H9 (cell line): ENCODE results near the gene C11orf24. TPM values are rescaled to one million over a fixed set of nuclear protein-coding genes. Genes with fewer than 3 reads are reported as not detected.

Experiments
- DNase-seq: peaks from one replicate; pipeline ENCODE4 v3.0.0-alpha.2; 2017
- H2AFZ ChIP-seq: one replicate; pipeline ENCODE4 v1.6.1; 2013; ENCODE audit warnings: mild to moderate bottlenecking, low read length, control low read depth, moderate library complexity
- H2AK5ac ChIP-seq: 2 replicates; pipeline ENCODE4 v1.6.1; 2013; ENCODE audit warnings: low read length, control low read depth, mixed read lengths; ENCODE audit not compliant: insufficient read length
- H2BK120ac ChIP-seq: one replicate; pipeline ENCODE4 v1.6.1; 2013; ENCODE audit warnings: low read depth, mild to moderate bottlenecking, low read length, control low read depth, inconsistent platforms; ENCODE audit not compliant: poor library complexity, severe bottlenecking
- H2BK12ac ChIP-seq: 2 replicates; pipeline ENCODE4 v1.6.1; 2013; ENCODE audit warnings: low read length, control low read depth, mixed read lengths, low read depth; ENCODE audit not compliant: insufficient read length
- H2BK15ac ChIP-seq: 2 replicates; pipeline ENCODE4 v1.6.1; 2013; ENCODE audit warnings: low read depth, low read length, control low read depth
- H2BK20ac ChIP-seq: one replicate; pipeline ENCODE4 v1.6.1; 2013; ENCODE audit warnings: low read depth, mild to moderate bottlenecking, low read length, control low read depth, inconsistent platforms; ENCODE audit not compliant: poor library complexity, severe bottlenecking
- H2BK5ac ChIP-seq: 2 replicates; pipeline ENCODE4 v1.6.1; 2013; ENCODE audit warnings: low read length, control low read depth, mixed read lengths; ENCODE audit not compliant: insufficient read length
- H3K14ac ChIP-seq: 2 replicates; pipeline ENCODE4 v1.6.1; 2013; ENCODE audit warnings: low read length, control low read depth; ENCODE audit not compliant: insufficient read depth
- H3K18ac ChIP-seq: 2 replicates; pipeline ENCODE4 v1.6.1; 2013; ENCODE audit warnings: low read depth, mild to moderate bottlenecking, mixed read lengths, low read length, control low read depth; ENCODE audit not compliant: insufficient read length
- H3K23ac ChIP-seq: 2 replicates; pipeline ENCODE4 v1.6.1; 2013; ENCODE audit warnings: low read length, control low read depth, mixed read lengths, low read depth; ENCODE audit not compliant: insufficient read length
- H3K23me2 ChIP-seq: 2 replicates; pipeline ENCODE4 v1.6.1; 2013; ENCODE audit warnings: low read depth, mild to moderate bottlenecking, mixed read lengths, low read length, control low read depth; ENCODE audit not compliant: insufficient read length, poor library complexity, severe bottlenecking
- H3K27ac ChIP-seq: 2 replicates; pipeline ENCODE4 v1.5.1; 2013; ENCODE audit warnings: low read length, control low read depth, mixed read lengths, low read depth; ENCODE audit not compliant: insufficient read length
- H3K27me3 ChIP-seq: 2 replicates; pipeline ENCODE4 v1.6.1; 2013; ENCODE audit warnings: low read length, control low read depth, inconsistent platforms; ENCODE audit not compliant: insufficient read depth
- H3K4ac ChIP-seq: 2 replicates; pipeline ENCODE4 v1.6.1; 2013; ENCODE audit warnings: low read depth, mild to moderate bottlenecking, control low read depth, inconsistent platforms, low read length, moderate library complexity
- H3K4me1 ChIP-seq: 2 replicates; pipeline ENCODE4 v1.6.1; 2013; ENCODE audit warnings: low read length, control low read depth, inconsistent platforms; ENCODE audit not compliant: insufficient read depth
- H3K4me2 ChIP-seq: 2 replicates; pipeline ENCODE4 v1.6.1; 2013; ENCODE audit warnings: low read length, control low read depth, mixed read lengths; ENCODE audit not compliant: insufficient read length, insufficient read depth
- H3K56ac ChIP-seq: 2 replicates; pipeline ENCODE4 v1.6.1; 2013; ENCODE audit warnings: low read depth, mild to moderate bottlenecking, mixed read lengths, low read length, control low read depth; ENCODE audit not compliant: insufficient read length
- H3K79me1 ChIP-seq: 2 replicates; pipeline ENCODE4 v1.6.1; 2013; ENCODE audit warnings: low read depth, mild to moderate bottlenecking, moderate library complexity, low read length, control low read depth, inconsistent platforms; ENCODE audit not compliant: insufficient read depth, poor library complexity, severe bottlenecking
- H3K79me2 ChIP-seq: 2 replicates; pipeline ENCODE4 v1.6.1; 2013; ENCODE audit warnings: low read length, control low read depth, inconsistent platforms; ENCODE audit not compliant: insufficient read depth
- H3K9ac ChIP-seq: 2 replicates; pipeline ENCODE4 v1.6.1; 2013; ENCODE audit warnings: low read length, control low read depth, mixed read lengths; ENCODE audit not compliant: insufficient read length; ENCODE audit errors: extremely low read depth
- H3K9me3 ChIP-seq: one replicate; pipeline ENCODE4 v1.6.1; 2013; ENCODE audit warnings: low read depth, low read length, inconsistent platforms; ENCODE audit not compliant: control insufficient read depth
- H3T11ph ChIP-seq: one replicate; pipeline ENCODE4 v1.6.1; 2013; ENCODE audit warnings: mild to moderate bottlenecking, low read length, control low read depth, inconsistent platforms
- H4K20me1 ChIP-seq: one replicate; pipeline ENCODE4 v1.6.1; 2013; ENCODE audit not compliant: control insufficient read depth, insufficient read length, insufficient read depth
- H4K5ac ChIP-seq: 2 replicates; pipeline ENCODE4 v1.6.1; 2013; ENCODE audit warnings: low read depth, mild to moderate bottlenecking, mixed read lengths, low read length, control low read depth; ENCODE audit not compliant: insufficient read length
- H4K8ac ChIP-seq: replicated peaks from 2 replicates; pipeline ENCODE4 v1.6.1; 2013; ENCODE audit warnings: low read length, control low read depth, mixed read lengths, low read depth; ENCODE audit not compliant: insufficient read length
- H4K91ac ChIP-seq: 2 replicates; pipeline ENCODE4 v1.6.1; 2013; ENCODE audit warnings: low read depth, mild to moderate bottlenecking, moderate library complexity, mixed read lengths, low read length, control low read depth; ENCODE audit not compliant: insufficient read length
- H3K27ac Mint-ChIP-seq, 3 experiments: 2 replicates in 2 of 3; 3 replicates in 1 of 3; pipeline ENCODE4 v1.8.0; 2020 to 2021; ENCODE audit warnings: mixed read lengths in 3 of 3, mild to moderate bottlenecking in 1 of 3, moderate library complexity in 1 of 3
- H3K27me3 Mint-ChIP-seq: 2 replicates; pipeline ENCODE4 v1.8.0; 2021; ENCODE audit warnings: low read depth, mild to moderate bottlenecking, moderate library complexity, mixed read lengths
- H3K36me3 Mint-ChIP-seq, 3 experiments: 2 replicates in 2 of 3; 3 replicates in 1 of 3; pipeline ENCODE4 v1.8.0; 2020 to 2021; ENCODE audit warnings: low read depth in 3 of 3, mixed read lengths in 3 of 3; ENCODE audit not compliant: insufficient read depth in 1 of 3
- H3K4me1 Mint-ChIP-seq, 2 experiments: 2 replicates each; pipeline ENCODE4 v1.8.0; 2020; ENCODE audit warnings: mixed read lengths in 2 of 2
- H3K4me3 Mint-ChIP-seq, 2 experiments: 2 replicates in 1 of 2; 3 replicates in 1 of 2; pipeline ENCODE4 v1.8.0; 2020 to 2021; ENCODE audit warnings: mild to moderate bottlenecking in 2 of 2, mixed read lengths in 2 of 2, moderate library complexity in 1 of 2
- H3K9me3 Mint-ChIP-seq, 2 experiments: 2 replicates in 1 of 2; 3 replicates in 1 of 2; pipeline ENCODE4 v1.8.0; 2020; ENCODE audit warnings: mild to moderate bottlenecking in 2 of 2, mixed read lengths in 2 of 2, moderate library complexity in 1 of 2
- CTCF ChIP-seq: fragments of 200-600 bp; sonication (generic); conservative IDR thresholded peaks from 3 replicates; pipeline ENCODE4 v1.8.0; 2021; ENCODE audit warnings: antibody characterized with exemption, mild to moderate bottlenecking
- WGBS: extraction: QIAGEN DNeasy Blood & Tissue Kit; methylation state at CpG from one replicate; pipeline ENCODE4 v1.1.7; 2013; ENCODE audit warnings: missing lambda C conversion rate, low lambda C conversion rate, mixed read lengths; ENCODE audit not compliant: insufficient read length; ENCODE audit errors: extremely low coverage; 5-methylcytosine and 5-hydroxymethylcytosine counted together
- total RNA-seq: library from RNA; stranded (reverse); gene quantifications from 2 replicates; pipeline ENCODE4 v1.2.1, GENCODE V29; 2021

Gene C11orf24
- total RNA-seq, 1 experiment from 2014 or later: 46.8 TPM

GRCh38 chr11:68302670-68303069, 30.9 kb upstream of the C11orf24 start:
- TF ChIP-seq CTCF: no peak
- no peaks in the 10 kb centered on the region for H3K23me2 ChIP-seq
- no peak overlapping the region for H2BK20ac ChIP-seq
- no peak overlapping the region for H3K23ac ChIP-seq
- no peaks in the 10 kb centered on the region for H3K4me1 ChIP-seq
- no peak overlapping the region for H3K14ac ChIP-seq
- no peak overlapping the region for H3K4me3 Mint-ChIP-seq
- no peak overlapping the region for H3K9ac ChIP-seq
- H3K9me3 ChIP-seq: peaks cover 5% of the 10 kb centered on the region
- DNase-seq: no peak
- H3K36me3 Mint-ChIP-seq: peaks cover 10 to 21% (median 14%) of the 10 kb centered on the region in 3 experiments
- no peak overlapping the region for H2BK5ac ChIP-seq
- no peak overlapping the region for H3T11ph ChIP-seq
- no peak overlapping the region for H3K56ac ChIP-seq
- H3K27ac Mint-ChIP-seq: no peak overlapping the region; a peak in 1 of 7 replicates
- H4K8ac ChIP-seq: no peak overlapping the region
- H2AFZ ChIP-seq: no peak overlapping the region
- H2BK15ac ChIP-seq: no peak overlapping the region
- no peak overlapping the region for H4K5ac ChIP-seq
- H4K20me1 ChIP-seq: no peaks in the 10 kb centered on the region
- WGBS: no CpG with 5 or more reads among the region's 7 CpGs
- no peak overlapping the region for H2BK120ac ChIP-seq
- H3K79me1 ChIP-seq: no peaks in the 10 kb centered on the region
- no peak overlapping the region for H3K18ac ChIP-seq
- H3K4me1 Mint-ChIP-seq: peaks cover 0 to 2% of the 10 kb centered on the region in 2 experiments; a peak in 1 of 4 replicates
- no peak overlapping the region for H4K91ac ChIP-seq
- H3K27me3 Mint-ChIP-seq: peaks cover 7% of the 10 kb centered on the region
- H2AK5ac ChIP-seq: no peak overlapping the region
- no peak overlapping the region for H3K4ac ChIP-seq
- no peak overlapping the region for H3K4me2 ChIP-seq
- peaks cover 21 to 26% of the 10 kb centered on the region in 2 experiments for H3K9me3 Mint-ChIP-seq
- H3K79me2 ChIP-seq: no peaks in the 10 kb centered on the region
- no peak overlapping the region for H2BK12ac ChIP-seq
- no peak overlapping the region for H3K27ac ChIP-seq
- no peaks in the 10 kb centered on the region for H3K27me3 ChIP-seq
